HG02943 (cell line): ENCODE results near the gene ERFL.

Experiments
- ATAC-seq: cut with Tn5 transposase; IDR thresholded peaks from one replicate; pipeline ENCODE4 v1.9.1; 2021; ENCODE audit warnings: mild to moderate bottlenecking, low read depth, moderate library complexity; ENCODE audit not compliant: unreplicated experiment

Gene ERFL

GRCh38 chr19:41901707-41902360 is 26.4 kb downstream of the ERFL start:
- no peak for ATAC-seq

- ATAC-seq, result no peak
Observed at GRCh38 chr19:41898235-41898634, 30.0 kb downstream of the ERFL start.

- no peak for ATAC-seq
Observed at GRCh38 chr19:41897820-41898219, 30.4 kb downstream of the ERFL start.

GRCh38 chr19:41897181-41897580 is 31.1 kb downstream of the ERFL start:
- ATAC-seq, result no peak

GRCh38 chr19:41896581-41896942 is 31.7 kb downstream of the ERFL start:
- no peak for ATAC-seq

- ATAC-seq, result no peak
Observed at GRCh38 chr19:41895745-41896580, 32.3 kb downstream of the ERFL start.

- ATAC-seq, result no peak
Observed at GRCh38 chr19:41894350-41894749, 33.9 kb downstream of the ERFL start.

GRCh38 chr19:41893899-41894298 is 34.4 kb downstream of the ERFL start:
- no peak for ATAC-seq

- ATAC-seq, result no peak
Observed at GRCh38 chr19:41892173-41892902, 35.9 kb downstream of the ERFL start.

GRCh38 chr19:41890936-41891335 is 37.3 kb downstream of the ERFL start:
- ATAC-seq, result no peak

- no peak for ATAC-seq
Observed at GRCh38 chr19:41889896-41890295, 38.4 kb downstream of the ERFL start.

- ATAC-seq, result no peak
Observed at GRCh38 chr19:41888926-41889325, 39.3 kb downstream of the ERFL start.

- no peak for ATAC-seq
Observed at GRCh38 chr19:41887711-41888382, 40.4 kb downstream of the ERFL start.

GRCh38 chr19:41886761-41887710 is 41.2 kb downstream of the ERFL start:
- no peak for ATAC-seq

GRCh38 chr19:41883821-41884733 is 44.2 kb downstream of the ERFL start:
- peak; percentile 69 for ATAC-seq

- no peak for ATAC-seq
Observed at GRCh38 chr19:41883463-41883820, 44.8 kb downstream of the ERFL start.

GRCh38 chr19:41882568-41883462 is 45.4 kb downstream of the ERFL start, which contains the start of gene ARHGEF1:
Gene ARHGEF1 (plus strand): TSS chr19:41883184. CDS start chr19:41888083, 4,899 bp downstream.
- ATAC-seq, result no peak

GRCh38 chr19:41880329-41880708 is 47.9 kb downstream of the ERFL start:
- no peak for ATAC-seq
